Measurements from ENCODE around the gene MAGOH. TPM values are rescaled to one million over a fixed set of nuclear protein-coding genes. Genes with fewer than 3 reads are reported as not detected.
"Not testable (repeated sequence)": the region's sequence is repeated elsewhere in the genome, so short reads cannot be mapped to it uniquely, and the experiment has no call there.

Gene MAGOH
- total RNA-seq, 1 donor from 2014 or later: 34.9 TPM

DNA sequence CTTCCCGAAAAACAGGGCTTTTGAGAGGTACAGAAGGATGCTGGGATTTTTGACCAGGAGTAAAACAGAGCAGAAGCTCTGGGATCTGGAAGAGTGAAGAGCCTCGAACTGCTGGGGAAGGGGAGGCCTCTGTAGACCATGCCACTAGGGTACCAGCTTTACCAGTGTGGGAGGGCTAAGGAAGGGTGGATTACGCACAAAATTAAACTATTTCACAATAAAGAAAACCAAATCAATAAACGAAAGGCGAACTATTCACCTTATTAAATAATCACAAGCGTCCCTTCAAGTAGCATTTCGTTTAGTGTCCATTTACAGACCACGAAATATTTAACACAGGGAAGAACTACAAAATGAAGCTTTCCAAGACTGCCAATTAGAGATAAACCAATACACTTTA lies 18.6 kb downstream of the MAGOH start:
- no peak for DNase-seq

- no peak for DNase-seq
Measured at GRCh38 chr1:53218201-53218600, 20.1 kb downstream of the MAGOH start.

DNA sequence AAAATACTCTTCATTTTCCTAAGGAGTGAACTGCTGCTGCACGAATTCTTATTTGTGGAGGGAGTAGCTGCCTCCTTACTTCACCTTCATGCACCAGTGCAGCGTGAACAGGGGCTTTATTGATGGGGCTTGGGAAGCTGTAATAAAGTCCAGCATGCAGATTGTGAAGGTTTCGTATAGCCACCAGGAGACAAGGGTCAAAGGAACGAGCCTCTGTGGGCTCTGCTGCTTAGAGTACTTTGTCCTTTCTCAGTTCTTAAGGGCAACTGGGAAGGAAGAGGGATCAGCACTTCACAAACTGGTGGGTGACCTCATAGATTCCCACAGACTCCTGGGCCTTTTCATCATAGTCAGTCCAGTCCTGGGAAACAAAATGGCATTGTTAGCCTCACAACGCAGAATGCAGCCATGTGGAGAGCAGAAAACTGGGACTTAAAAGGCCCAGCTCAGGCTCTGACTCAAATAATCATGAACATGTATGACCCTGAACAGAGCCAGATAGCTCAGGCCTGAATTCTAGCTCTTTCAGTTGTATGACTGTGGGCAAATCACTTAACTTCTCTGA lies 23.9 kb downstream of the MAGOH start:
- no peak for DNase-seq

- no peak for DNase-seq
Measured at GRCh38 chr1:53210954-53211353, 27.4 kb downstream of the MAGOH start.

DNA sequence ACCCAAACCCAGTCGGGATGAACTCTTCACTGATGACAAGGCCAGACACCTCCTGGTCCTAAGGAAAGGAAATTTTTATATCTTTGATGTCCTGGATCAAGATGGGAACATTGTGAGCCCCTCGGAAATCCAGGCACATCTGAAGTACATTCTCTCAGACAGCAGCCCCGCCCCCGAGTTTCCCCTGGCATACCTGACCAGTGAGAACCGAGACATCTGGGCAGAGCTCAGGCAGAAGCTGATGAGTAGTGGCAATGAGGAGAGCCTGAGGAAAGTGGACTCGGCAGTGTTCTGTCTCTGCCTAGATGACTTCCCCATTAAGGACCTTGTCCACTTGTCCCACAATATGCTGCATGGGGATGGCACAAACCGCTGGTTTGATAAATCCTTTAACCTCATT lies 28.0 kb downstream of the MAGOH start:
- DNase-seq: no peak

DNA sequence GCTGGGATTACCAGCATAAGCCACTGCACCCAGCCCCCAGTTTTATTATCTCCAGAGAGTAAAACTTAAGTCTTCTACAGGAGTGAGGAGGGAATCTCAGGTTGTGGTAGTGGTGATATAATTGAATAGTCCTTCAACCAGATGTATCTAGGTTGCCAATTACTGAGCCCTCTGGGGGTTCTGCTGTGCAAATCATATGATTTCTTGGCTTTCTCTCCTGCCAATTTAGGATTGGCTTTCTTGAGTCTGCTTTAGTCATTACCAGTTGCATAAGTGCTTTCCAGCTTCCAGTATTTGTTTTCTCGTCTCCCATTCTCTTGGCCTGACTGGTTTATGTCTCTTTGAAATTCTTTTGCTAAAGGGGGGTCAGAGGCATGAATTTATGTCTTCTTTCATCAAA lies 30.6 kb downstream of the MAGOH start:
- no peak for DNase-seq

DNA sequence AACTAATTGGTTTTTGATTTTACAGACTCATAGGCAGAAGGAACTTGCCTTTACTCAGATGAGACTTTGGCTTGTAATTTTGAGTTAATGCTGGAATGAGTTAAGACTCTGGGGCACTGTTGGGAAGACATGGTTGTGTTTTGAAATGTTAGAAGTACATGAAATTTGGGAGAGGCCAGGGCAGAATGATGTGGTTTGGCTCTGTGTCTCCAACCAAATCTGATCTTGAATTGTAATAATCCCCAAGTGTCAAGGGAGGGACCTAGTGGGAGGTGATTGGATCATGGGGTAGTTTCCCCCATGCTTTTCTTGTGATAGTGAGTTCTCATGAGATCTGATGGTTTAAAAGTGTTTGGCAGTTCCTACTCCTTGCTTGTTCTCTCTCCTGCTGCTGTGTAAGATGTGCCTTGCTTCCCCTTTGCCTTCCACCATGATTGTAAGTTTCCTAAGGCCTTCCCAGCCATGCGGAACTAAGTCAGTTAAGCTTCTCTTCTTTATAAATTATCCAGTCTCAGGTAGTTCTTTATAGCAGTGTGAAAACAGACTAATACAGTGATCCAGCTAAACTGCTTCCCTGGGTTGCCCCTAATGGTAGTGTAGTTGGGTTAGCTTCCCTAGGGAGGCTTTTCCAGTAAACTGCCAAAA lies 31.5 kb downstream of the MAGOH start:
- no peak for DNase-seq

DNA sequence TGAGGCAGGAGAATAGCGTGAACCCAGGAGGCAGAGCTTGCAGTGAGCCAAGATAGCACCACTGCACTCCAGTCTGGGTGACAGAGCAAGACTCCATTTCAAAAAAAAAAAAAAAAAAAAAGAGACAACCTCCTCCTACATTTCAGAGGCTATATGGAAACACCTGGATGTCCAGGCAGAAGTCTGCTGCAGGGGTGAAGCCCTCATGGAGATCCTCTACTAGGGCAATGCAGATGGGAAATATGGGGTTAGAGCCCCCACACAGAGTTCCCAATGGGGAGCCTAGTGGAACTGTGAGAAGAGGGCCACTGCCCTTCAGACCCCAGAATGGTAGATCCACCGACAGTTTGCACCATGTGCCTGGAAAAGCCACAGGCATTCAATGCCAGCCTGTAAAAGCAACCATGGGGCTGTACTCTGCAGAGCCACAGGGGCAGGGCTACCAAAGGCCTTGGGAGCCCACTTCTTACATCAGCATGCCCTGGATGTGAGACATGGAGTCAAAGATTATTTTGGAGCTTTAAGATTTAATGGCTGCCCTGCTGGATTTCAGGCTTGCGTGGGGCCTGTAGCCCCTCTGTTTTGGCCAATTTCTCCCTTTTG lies 32.1 kb downstream of the MAGOH start:
- DNase-seq: not testable (repeated sequence)

DNA sequence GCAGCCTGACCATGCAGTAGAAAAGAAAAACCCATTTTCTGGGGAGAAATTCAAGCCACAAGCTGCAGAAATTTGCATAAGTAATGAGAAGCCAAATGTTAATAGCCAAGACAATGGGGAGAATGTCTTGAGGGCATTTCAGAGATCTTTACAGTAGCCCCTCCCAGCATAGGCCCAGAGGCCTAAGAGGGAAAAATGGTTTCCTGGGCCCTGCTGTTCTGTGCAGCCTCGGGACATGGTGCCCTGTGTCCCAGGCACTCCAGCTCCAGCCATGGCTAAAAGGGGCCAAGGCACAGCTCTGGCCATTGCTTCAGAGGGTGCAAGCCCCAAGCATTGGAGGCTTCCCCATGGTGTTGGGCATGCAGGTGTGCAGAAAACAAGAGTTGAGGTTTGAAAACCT lies 32.8 kb downstream of the MAGOH start:
- not testable (repeated sequence) for DNase-seq

DNA sequence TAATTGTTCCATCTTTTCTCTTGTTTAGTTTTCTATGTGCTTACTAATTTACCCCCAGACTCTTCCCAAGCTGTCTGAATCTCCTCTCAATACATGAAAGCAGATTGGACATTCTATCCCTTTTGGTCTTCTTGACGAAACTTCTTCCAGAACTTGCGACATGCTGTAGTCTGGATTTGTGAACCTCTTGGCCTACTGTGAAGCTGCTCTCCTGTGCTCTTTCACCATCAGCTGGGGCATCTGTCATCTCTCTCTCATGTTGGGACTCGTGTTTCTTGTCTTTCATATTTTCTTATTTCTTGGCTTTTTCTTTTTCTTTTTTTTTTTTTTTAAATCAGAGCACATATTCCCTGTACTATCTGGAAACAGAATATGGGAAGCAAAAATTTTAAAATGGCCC lies 34.9 kb downstream of the MAGOH start:
- no peak for DNase-seq

GRCh38 chr1:53198241-53198651 lies 40.1 kb downstream of the MAGOH start:
- no peak for DNase-seq

DNA sequence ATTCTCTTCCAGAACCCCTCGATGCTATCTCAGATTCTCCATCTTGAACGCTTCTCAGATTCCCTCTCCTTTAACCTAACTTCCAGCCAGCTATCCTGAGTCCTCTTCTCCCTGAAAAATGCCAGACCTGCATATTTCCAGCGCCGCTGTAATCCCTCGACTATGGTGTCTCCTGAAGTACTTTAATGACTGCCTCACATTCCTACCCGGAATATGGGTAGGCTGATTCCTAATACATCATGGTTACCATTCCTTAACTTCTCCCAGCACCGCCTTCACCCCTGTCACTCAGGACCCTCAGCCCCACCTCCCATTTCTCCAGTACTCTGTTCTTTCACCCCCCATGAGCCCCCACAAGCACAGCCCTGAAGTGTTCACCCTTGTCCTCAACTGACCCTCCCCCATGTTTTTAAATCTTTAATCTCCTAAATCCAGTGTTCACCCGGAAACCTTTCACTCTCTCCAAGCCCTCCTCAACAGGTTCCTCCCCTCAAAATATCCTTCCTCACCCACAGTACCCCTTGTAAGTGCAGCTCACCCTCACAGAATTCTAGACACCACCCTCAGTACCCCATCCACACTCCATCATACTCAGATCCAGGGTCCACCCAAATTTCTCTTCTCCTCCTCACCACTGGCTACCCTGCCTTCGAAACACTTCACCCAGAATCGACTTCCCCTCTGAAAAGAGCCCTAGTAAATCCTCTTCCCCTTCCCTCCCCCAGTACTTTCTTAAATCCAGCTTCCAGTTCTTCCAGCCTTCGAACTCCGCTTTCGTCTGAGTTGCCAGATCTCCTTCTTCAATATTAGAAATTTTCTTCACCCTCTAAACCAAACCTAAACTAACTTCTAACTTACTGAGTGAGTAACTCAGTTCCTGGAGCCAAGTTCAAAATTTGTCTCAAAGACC lies 40.8 kb downstream of the MAGOH start:
- peak; percentile 28 for DNase-seq

DNA sequence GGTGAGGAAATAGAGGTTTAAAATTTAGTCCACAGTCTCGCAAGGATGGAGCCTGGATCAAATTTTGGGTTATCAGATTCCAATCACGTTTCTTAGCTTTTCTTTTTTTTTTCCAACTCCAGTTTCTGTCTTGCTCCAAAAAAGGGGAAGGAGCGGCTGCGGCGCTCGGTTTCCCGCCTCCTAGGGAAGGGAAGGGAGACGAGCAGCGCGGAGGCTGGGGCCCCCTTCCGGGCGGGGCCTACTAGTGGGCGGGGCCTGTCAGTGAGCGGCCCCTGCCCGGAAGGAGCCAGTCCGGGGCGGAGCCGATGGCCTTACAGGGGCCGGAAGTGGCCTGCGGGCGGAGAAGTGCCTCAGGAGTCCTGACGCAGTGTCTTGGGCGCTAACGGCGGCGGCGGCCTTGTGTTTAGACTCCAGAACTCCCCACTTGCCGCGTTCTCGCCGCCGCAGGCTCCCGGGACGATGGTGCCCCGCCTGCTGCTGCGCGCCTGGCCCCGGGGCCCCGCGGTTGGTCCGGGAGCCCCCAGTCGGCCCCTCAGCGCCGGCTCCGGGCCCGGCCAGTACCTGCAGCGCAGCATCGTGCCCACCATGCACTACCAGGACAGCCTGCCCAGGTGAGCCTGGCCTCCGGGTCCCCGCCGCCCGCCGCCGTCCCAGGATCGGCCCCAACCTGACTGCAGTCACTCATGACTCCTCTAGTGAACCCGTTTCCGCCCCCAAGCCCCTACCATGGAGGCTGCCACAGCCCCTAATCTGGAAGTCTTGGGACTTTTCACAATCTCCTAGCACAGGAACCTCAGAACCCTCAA lies 41.6 kb downstream of the MAGOH start, which contains the start of gene CPT2:
TSS of gene CPT2 (plus strand) at position 340 of the 806 bp plus-strand sequence. CDS start at position 460, 120 bp downstream.
- DNase-seq: peak; percentile 84

DNA sequence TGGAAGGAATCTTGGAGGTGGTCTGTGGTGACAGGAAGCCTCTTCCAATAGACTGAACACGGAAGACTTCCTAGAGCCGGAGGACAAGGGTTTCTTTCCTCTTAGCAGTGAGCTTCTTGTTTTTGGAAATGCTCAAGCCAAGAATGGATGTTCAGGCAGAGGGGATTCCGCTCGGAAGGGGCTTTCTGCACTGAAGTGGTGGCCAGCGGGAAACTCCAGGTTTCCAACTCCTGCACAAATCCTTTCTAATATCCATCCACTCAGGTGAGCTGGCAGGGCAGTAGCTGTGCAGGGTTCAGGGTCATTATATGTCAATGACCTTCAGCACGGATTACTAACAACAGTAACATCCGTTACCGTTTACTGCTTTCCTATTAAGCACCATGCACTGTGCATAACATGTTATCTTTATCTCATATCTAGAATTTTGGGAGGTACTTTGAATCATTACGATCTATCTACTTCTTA lies 42.3 kb downstream of the MAGOH start:
- DNase-seq: no peak

DNA sequence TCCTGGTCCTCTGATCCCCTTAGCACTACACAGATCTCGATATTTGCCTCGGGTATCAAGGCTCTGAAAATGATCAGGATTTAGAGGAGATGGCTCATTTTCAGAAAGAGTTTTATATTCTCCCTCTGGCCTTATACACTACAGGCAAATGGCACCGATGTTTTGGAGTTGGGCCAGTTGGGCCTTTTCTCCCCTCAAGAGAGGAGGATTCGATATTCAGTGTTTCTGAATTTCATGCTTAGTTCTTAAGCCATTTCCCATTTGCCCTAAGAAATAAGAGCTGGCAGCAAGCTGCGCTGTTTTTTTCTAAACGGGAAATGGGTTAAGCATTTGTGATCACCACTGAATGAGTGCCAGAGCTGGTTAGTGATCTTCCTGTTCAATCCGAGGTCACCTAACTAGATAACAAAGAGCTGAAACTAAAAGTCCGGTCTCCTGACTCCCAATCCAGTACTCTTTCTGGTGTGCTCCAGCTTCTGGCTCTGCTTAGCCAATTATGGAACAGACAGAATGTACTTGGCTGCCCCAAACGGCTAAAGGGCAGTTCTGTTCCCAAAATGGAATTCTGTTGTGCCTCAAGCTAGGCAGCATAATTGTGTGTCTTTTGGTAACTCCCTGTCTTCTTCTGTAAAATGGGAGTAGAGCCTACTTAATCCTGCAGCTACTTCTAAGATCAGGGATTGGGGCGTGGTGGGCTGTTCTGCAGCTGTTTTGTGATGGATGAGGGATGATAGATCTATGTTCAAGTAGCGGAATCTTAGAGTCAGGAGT lies 42.9 kb downstream of the MAGOH start:
- peak; percentile 32 for DNase-seq

- no peak for DNase-seq
Measured at GRCh38 chr1:53190210-53190611, 48.1 kb downstream of the MAGOH start.

DNA sequence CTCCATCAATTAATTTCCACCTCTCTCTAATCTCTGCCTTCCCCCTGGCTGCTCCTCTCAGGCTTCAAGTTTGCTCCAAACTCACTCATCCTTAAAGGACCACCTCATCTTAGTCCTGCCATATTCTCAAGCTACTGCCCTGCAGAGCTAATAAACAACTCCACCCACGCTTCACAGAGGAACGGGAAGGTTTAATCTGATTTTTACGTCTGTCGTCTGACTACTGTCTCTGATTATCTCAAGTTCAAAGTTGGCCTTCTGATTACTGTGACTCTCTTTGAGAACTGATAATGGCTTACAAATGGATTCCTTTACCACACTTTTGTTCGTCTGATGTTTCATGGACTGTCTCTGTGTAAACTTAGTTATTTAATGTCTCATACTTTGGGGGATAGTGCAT lies 49.3 kb downstream of the MAGOH start:
- DNase-seq: no peak

GRCh38 chr1:53188099-53188498 lies 50.2 kb downstream of the MAGOH start:
- DNase-seq: no peak

GRCh38 chr1:53187401-53187800 lies 50.9 kb downstream of the MAGOH start:
- DNase-seq: no peak

DNA sequence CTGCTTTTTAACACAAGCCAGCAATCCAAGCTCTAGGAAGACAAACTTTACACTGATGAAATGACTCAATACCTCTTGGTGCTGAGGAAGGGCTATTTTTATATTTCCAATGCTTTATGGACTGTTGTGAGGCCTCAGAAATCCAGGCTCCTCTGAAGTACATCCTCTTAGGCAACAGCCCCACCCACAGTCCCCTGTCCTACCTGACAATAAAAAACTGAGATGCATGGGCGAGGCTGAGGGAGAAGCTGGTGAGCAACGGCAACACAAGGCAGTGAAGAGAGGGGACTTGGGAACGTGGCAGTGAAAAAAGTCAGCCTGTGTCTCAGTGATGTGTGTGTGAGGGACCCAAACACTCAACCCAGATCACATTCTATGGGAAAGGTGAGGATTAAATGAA lies 51.8 kb downstream of the MAGOH start:
- DNase-seq: no peak

GRCh38 chr1:53185955-53186297 lies 52.4 kb downstream of the MAGOH start:
- DNase-seq: not testable (repeated sequence)

All from dermis blood vessel endothelial cell (primary cell).